HFF-Myc (cell line): ENCODE results near the gene IGF1R.

Source experiments
- DNase-seq: peaks from one replicate; pipeline ENCODE4 v3.0.0-alpha.2; 2011; ENCODE audit warnings: low read depth; ENCODE audit errors: extremely low read depth
- H3K4me3 ChIP-seq: replicated peaks from 2 replicates; pipeline ENCODE4 v1.5.1; 2011; ENCODE audit warnings: low read depth, mild to moderate bottlenecking, control low read depth, low read length
- CTCF ChIP-seq: IDR thresholded peaks from 2 replicates; pipeline ENCODE4 v1.5.1; 2012; ENCODE audit warnings: mild to moderate bottlenecking, low read depth, low read length, control low read depth; ENCODE audit errors: missing control alignments

IGF1R gene

GRCh38 chr15:98881526-98882520 is 233.5 kb downstream of the IGF1R start:
- no peak overlapping the region for H3K4me3 ChIP-seq
- no peak for DNase-seq
- TF ChIP-seq CTCF: peak; percentile 47

GRCh38 chr15:98883478-98883877 is 235.1 kb downstream of the IGF1R start:
- no peak overlapping the region for H3K4me3 ChIP-seq
- no peak for TF ChIP-seq CTCF
- no peak for DNase-seq

- TF ChIP-seq CTCF: no peak
- no peak overlapping the region for H3K4me3 ChIP-seq
- no peak for DNase-seq
Measured at GRCh38 chr15:98884894-98885293, 236.6 kb downstream of the IGF1R start.

GRCh38 chr15:98887976-98888375 is 239.6 kb downstream of the IGF1R start:
- H3K4me3 ChIP-seq: no peak overlapping the region
- DNase-seq: no peak
- no peak for TF ChIP-seq CTCF

GRCh38 chr15:98888820-98889479 is 240.6 kb downstream of the IGF1R start:
- no peak overlapping the region for H3K4me3 ChIP-seq
- no peak for DNase-seq
- no peak for TF ChIP-seq CTCF

- peak; percentile 73 for DNase-seq
- peak overlapping the region; percentile 11 for H3K4me3 ChIP-seq
- TF ChIP-seq CTCF: no peak
Measured at GRCh38 chr15:98889930-98890695, 241.8 kb downstream of the IGF1R start.
